Measurements from ENCODE around the gene OR52E2.

- no peak for TF ChIP-seq CTCF (IDR thresholded peaks at IDR 0.05; ENCODE audit: insufficient read depth, low read length, poor library complexity, severe bottlenecking)
- TF ChIP-seq EZH2phosphoT487 (conservative IDR thresholded peaks at IDR 0.05; ENCODE audit: low read length) = no peak
These were observed 24.2 kb upstream of the OR52E2 start for GRCh38 chr11:5083602-5084001.

All from SU-DHL-6 (cell line).